ENCODE measurements around the gene RAD21L1.

- no peak for TF ChIP-seq TAF1 (IDR thresholded peaks at IDR 0.05; ENCODE audit: borderline replicate concordance, low read depth, low read length)
- TF ChIP-seq POLR2A (IDR thresholded peaks at IDR 0.05; ENCODE audit: low read depth, low read length), result no peak
- TF ChIP-seq POLR2AphosphoS5 (IDR thresholded peaks at IDR 0.05; ENCODE audit: low read depth, low read length), result no peak
These were observed 39.5 kb downstream of the RAD21L1 start for GRCh38 chr20:1265226-1265915.
